Measurements from ENCODE around the gene PLEKHH2. TPM values are rescaled to one million over a fixed set of nuclear protein-coding genes. Genes with fewer than 3 reads are reported as not detected.

PLEKHH2 gene
- total RNA-seq, 4 donors from 2014 or later, result 18.9 to 37.4 (median 25.1) TPM

DNA sequence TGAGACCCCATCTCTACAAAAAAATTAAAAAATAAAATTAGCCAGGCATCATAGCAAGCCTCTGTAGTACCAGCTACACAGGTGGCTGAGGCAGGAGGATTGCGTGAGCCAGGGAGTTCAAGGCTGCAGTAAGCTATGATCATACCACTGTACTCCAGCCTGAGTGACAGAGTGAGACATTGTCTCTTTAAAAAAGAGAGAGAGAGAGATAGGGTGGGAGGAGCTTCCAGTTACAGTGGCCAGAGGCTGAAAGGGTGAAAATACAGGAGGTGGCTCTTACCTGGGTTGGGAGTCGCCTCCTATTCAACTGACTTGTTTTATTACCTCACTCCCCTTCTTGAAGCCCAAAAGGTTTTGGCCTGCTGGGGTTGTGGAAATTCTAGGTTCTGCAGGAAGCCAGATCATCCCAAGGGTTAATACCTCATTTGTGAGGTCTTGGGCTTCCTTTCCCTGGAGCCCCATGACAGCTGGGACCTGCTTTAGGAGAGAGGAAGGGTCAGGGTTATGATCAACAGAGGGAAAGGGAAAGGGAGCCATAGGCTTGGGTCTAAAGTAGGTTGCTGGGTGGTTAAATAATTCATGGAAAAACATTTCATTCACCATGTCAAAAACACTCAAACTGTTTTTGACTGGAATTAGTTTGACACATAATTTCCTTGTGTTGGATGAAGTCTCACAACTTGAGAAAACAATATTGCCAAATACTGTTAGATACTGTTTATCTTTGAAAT lies 154.1 kb downstream of the PLEKHH2 start:
- Histone ChIP-seq H3K27ac (peak overlapping the region; percentile 22 to 75 (median 58)), H3K9me3 (no peaks in the 10 kb centered on the region), H3K27me3 (no peaks in the 10 kb centered on the region), H3K36me3 (peaks cover 0 to 44% of the 10 kb centered on the region in 2 donors), H3K4me3 (no peak overlapping the region), H3K4me1 (peaks cover 0 to 55% (median 7%) of the 10 kb centered on the region in 3 donors)
- ATAC-seq, result no peak
- TF ChIP-seq EP300 (IDR thresholded peaks at IDR 0.05) (no peak), CTCF (IDR thresholded peaks at IDR 0.05) (no peak), POLR2AphosphoS5 (IDR thresholded peaks at IDR 0.05) (no peak), POLR2A (IDR thresholded peaks at IDR 0.05) (no peak)
- 86% methylated on average over 1 to 2 of the region's 2 CpGs for WGBS, 2 donors (ENCODE audit: low coverage in 1 of 2)

DNA sequence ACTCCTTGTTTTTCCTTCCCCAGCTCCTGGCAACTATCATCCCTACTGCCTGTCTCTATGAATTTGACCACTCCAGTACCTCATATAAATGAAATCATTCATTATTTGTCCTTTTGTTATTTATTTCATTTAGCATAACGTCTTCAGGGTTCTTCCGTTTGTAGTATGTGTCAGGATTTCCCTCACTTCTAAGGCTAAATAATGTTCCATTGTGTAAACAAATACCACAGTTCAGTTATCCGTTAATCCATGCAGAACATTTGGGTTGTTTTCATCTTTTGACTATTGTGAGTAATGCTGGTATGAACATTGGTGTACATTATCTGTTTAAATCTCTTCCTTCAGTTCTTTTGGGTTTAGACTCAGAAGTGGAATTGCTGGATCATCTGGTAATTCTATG lies 155.6 kb downstream of the PLEKHH2 start:
- Histone ChIP-seq H3K9me3 (no peaks in the 10 kb centered on the region), H3K4me1 (peaks cover 0 to 54% (median 7%) of the 10 kb centered on the region in 3 donors), H3K4me3 (no peak overlapping the region), H3K27me3 (no peaks in the 10 kb centered on the region), H3K36me3 (peaks cover 0 to 45% of the 10 kb centered on the region in 2 donors), H3K27ac (no peak overlapping the region)
- ATAC-seq, result no peak
- WGBS, 2 donors (ENCODE audit: low coverage in 1 of 2), result 46 to 58% methylated on average over 3 of the region's 3 CpGs
- TF ChIP-seq POLR2A (IDR thresholded peaks at IDR 0.05) (no peak), POLR2AphosphoS5 (IDR thresholded peaks at IDR 0.05) (no peak), EP300 (IDR thresholded peaks at IDR 0.05) (no peak), CTCF (IDR thresholded peaks at IDR 0.05) (no peak)

- Histone ChIP-seq H3K4me1 (peaks cover 0 to 31% (median 0%) of the 10 kb centered on the region in 3 donors), H3K27ac (no peak overlapping the region), H3K27me3 (no peaks in the 10 kb centered on the region), H3K36me3 (peaks cover 0 to 50% of the 10 kb centered on the region in 2 donors), H3K4me3 (no peak overlapping the region), H3K9me3 (no peaks in the 10 kb centered on the region)
- WGBS, 2 donors (ENCODE audit: low coverage in 1 of 2), result 86 to 91% methylated on average over 1 to 7 of the region's 9 CpGs
- TF ChIP-seq EP300 (IDR thresholded peaks at IDR 0.05), result no peak
- no peak for TF ChIP-seq POLR2AphosphoS5 (IDR thresholded peaks at IDR 0.05)
- TF ChIP-seq POLR2A (IDR thresholded peaks at IDR 0.05), result no peak
- TF ChIP-seq CTCF (IDR thresholded peaks at IDR 0.05), result no peak
- no peak for ATAC-seq
Measured at GRCh38 chr2:43794956-43795355, 157.9 kb downstream of the PLEKHH2 start.

DNA sequence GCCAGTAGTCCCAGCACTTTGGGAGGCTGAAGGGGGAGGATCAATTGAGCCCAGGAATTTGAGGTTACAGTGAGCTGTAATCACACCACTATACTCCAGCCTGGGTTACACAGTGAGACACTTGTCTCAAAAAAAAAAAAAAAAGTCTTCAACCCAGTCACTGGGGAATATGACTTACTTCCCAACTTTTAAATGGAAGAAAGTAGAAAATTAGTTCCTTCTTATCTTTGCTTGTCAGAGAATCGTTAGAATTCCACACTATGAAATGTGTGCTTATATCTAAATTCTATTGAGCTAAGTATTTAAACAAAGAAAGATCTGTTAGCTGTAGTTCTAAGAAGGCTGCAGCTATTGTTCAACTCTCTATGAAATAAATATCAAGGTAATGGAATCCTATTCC lies 159.1 kb downstream of the PLEKHH2 start:
- Histone ChIP-seq H3K27ac (no peak overlapping the region), H3K9me3 (no peaks in the 10 kb centered on the region), H3K4me1 (peaks cover 0 to 20% (median 0%) of the 10 kb centered on the region in 3 donors), H3K27me3 (no peaks in the 10 kb centered on the region), H3K36me3 (peaks cover 0 to 50% of the 10 kb centered on the region in 2 donors), H3K4me3 (no peak overlapping the region)
- ATAC-seq, result no peak
- TF ChIP-seq POLR2A (IDR thresholded peaks at IDR 0.05) (no peak), EP300 (IDR thresholded peaks at IDR 0.05) (no peak), CTCF (IDR thresholded peaks at IDR 0.05) (no peak), POLR2AphosphoS5 (IDR thresholded peaks at IDR 0.05) (no peak)
- 42 to 58% methylated on average over 1 of the region's 1 CpG for WGBS, 2 donors (ENCODE audit: low coverage in 1 of 2)

DNA sequence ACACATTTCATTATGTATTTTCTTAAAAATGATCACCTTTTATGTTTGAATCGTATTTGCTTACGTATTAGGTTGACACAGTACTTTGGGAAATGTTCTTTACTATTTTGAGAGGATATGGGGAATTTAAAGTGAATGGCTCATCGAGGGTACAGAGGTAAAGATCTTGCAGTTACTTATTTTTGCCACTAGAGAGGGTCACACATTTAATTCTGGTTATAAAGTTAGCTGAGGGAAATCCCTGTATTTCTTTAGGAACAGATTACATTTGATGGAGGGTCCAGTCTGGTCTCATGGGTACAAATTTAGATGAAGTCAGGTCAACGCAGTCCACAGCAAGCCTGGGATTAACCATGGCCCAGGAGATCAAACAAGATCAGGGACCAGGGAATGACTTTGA lies 161.2 kb downstream of the PLEKHH2 start:
- Histone ChIP-seq H3K27me3 (no peaks in the 10 kb centered on the region), H3K4me3 (no peak overlapping the region), H3K9me3 (no peaks in the 10 kb centered on the region), H3K4me1 (no peaks in the 10 kb centered on the region), H3K36me3 (peaks cover 0 to 62% of the 10 kb centered on the region in 2 donors), H3K27ac (no peak overlapping the region)
- TF ChIP-seq POLR2A (IDR thresholded peaks at IDR 0.05) (no peak), CTCF (IDR thresholded peaks at IDR 0.05) (peak in 1 of 4 experiments; percentile 17), POLR2AphosphoS5 (IDR thresholded peaks at IDR 0.05) (no peak), EP300 (IDR thresholded peaks at IDR 0.05) (no peak)
- no peak for ATAC-seq
- WGBS, 2 donors (ENCODE audit: low coverage in 1 of 2), result 76 to 78% methylated on average over 2 to 4 of the region's 4 CpGs

Data from gastroesophageal sphincter (tissue), 4 donors.